Activated T-cell treated with anti-CD3 and anti-CD28 coated beads for 4 hours (primary cell): ENCODE results near the gene LBHD2.

Experiments
- DNase-seq: peaks from one replicate; pipeline ENCODE4 v3.0.0-alpha.2; 2020

Gene LBHD2

GRCh38 chr14:103134919-103135318 lies 50.9 kb downstream of the LBHD2 start:
- DNase-seq: no peak

GRCh38 chr14:103135333-103136260 lies 51.6 kb downstream of the LBHD2 start:
- no peak for DNase-seq

GRCh38 chr14:103136388-103137271 lies 52.6 kb downstream of the LBHD2 start:
- DNase-seq: no peak

- DNase-seq: no peak
Measured at GRCh38 chr14:103137689-103138300, 53.8 kb downstream of the LBHD2 start.

- DNase-seq: no peak
Measured at GRCh38 chr14:103138301-103139131, 54.5 kb downstream of the LBHD2 start.

GRCh38 chr14:103139132-103140025 lies 55.4 kb downstream of the LBHD2 start:
- DNase-seq: no peak
